C4-2B (cell line): Measurements from ENCODE around the gene PQBP1.
"Not testable (repeated sequence)": the region's sequence is repeated elsewhere in the genome, so short reads cannot be mapped to it uniquely, and the experiment has no call there.

Experiments
- H3K27ac ChIP-seq: fragments of 450-650 bp; 2 replicates; pipeline ENCODE4 v1.5.1; 2017
- CTCF ChIP-seq: fragments of 450-650 bp; conservative IDR thresholded peaks from 2 replicates; pipeline ENCODE4 v1.5.1; 2017; ENCODE audit warnings: mild to moderate bottlenecking
- ZFX ChIP-seq: fragments of 450-650 bp; IDR thresholded peaks from 2 replicates; pipeline ENCODE4 v1.6.1; 2017

PQBP1 gene

GRCh38 chrX:48883729-48884128 lies 14.0 kb upstream of the PQBP1 start:
- no peak overlapping the region for H3K27ac ChIP-seq
- TF ChIP-seq ZFX (no peak), CTCF (no peak)

- H3K27ac ChIP-seq, result not testable (repeated sequence)
These were observed 11.1 kb upstream of the PQBP1 start for GRCh38 chrX:48886586-48886985.

DNA sequence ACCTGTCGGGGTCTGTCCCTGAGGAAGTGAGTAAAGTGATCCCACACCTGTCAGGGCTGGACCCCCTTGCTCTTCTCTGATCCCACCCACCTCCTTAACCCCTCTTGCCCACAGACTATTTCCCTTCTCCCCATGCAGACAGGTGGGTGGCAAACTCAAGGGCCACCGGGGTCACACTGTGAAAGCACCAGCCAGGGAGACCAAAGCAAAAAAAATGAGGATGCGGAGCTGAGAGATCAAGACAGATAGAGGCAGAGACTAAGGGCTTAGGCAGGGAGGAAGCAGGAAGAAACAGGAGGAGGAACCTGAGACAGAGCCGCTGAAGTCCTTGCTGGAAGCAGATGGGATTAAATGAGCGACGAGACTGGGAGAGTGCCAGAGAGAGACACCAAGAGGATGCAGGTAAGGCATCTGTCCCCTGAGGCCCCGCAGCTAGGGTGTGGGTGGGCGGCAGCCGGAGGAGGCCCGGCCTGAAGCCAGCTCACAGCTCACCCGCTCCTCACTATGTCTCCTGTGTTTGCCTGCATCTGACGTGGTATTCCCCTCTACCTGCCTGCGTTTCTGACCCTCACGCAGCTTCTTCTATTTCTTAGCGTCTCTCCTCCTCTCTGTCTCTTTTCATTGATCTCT lies 7.3 kb upstream of the PQBP1 start:
- TF ChIP-seq ZFX (no peak), CTCF (no peak)
- H3K27ac ChIP-seq, result no peak overlapping the region

GRCh38 chrX:48890934-48891401 lies 6.8 kb upstream of the PQBP1 start:
- TF ChIP-seq ZFX (no peak), CTCF (no peak)
- H3K27ac ChIP-seq, result peak overlapping the region; percentile 25

DNA sequence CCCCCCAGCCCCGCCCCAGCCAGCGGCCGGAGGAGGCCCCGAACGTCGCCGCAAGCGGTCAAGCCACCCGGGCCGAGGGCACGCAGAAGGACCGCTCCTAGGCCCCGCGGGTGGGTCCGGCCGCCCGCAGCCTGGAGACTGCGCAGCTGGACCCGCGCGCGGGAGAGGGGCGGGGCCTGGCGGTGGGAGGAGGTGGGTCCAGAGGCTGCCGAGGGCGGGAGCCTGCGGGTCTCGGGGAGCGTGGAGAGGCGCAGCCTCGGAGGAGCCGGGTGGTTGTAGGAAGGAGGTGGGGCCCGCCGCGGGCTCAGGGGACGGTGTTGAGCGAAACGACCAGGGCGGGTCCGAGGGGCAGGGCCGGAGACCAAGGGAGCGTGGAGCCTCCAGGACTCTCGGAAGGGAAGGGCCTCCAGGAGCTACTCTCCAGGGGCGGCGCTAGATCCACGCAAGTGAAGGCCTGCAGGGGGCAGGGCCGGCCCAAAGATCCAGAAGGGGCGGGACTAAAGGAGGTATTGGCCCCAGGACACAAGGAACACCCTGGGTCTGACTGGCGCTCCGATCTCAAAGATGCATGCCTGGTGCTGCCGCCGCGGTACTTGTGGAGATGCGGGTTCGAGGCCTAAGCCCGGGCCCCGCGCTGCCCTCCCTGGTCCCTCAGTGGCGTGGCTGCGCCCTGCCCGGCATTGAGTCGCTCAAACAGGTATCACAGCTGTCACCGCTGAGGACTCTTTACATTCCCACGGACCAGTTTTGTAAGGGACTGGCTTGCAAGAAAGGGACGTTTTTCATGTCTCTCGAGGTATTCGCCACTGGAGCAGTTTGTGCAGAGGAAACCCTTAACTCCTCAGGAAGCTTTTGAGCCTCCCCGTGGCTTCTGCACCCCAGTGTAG lies 6.1 kb upstream of the PQBP1 start:
- TF ChIP-seq ZFX, result no peak
- TF ChIP-seq CTCF, result no peak; the same call in 1 of the 2 replicates
- H3K27ac ChIP-seq, result peak overlapping the region; percentile 25

DNA sequence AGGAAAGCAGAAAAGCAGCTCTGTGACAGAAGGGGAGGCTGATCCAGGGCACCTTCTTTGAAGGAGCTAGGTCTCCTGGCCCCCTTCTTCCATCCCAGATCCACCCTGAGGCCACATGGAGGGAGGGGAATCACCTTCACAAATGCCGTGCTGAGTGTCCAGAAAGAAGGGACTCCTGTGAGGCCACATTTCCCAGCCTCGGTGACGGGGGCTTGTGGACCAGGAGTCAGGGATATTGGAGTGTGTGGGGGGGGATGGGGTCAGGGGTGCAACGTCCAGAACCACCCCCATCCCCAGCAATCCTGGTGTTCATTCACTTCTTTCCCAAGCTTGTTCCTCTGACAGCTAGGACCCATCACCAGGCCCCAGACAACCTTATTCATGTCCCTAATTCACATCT lies 4.8 kb upstream of the PQBP1 start:
- H3K27ac ChIP-seq, result no peak overlapping the region; the same call in 1 of the 2 replicates
- no peak for TF ChIP-seq ZFX
- no peak for TF ChIP-seq CTCF

DNA sequence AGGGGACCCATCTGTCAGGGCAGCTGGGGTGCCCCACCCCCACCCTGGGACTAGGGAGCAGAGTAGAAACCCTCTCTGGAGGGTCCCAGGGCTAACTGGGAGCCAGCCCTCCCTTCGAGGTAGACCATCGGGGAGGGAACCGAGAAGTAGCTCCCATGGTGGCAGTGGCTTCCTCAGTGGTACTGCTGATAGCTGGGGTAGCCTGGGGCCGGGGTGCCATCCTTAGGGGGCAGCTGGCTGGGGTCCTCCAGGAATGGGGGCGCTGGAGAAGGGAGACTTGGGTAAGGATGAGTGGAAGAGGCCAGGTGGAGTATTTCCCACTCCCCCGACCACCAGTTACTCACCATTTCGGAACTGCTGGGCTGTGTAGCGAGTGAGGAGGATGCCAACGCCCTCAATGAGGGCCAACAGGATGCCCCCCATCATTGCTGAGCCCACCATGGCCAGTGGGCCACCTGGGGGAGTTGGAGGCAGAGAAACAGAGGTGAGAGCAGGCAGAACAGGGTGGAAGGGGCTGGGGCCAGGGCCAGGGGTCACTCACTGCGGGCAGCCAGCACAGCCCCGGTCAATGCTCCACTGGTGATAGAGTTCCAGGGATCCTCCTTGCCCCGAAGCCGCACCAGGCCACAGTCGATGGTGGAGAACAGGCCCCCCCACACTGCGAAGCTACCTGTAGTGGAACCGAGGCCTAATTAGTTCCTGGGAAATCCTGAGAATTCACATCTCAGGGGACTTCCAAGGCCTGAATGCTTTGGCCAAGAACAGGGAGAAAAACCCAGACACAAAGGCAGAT lies 4.0 kb upstream of the PQBP1 start:
- no peak for TF ChIP-seq CTCF
- no peak for TF ChIP-seq ZFX
- H3K27ac ChIP-seq, result peak overlapping the region; percentile 60
